ENCODE results near the gene GLDC.
"Not testable (repeated sequence)": the region's sequence is repeated elsewhere in the genome, so short reads cannot be mapped to it uniquely, and the experiment has no call there.

The GLDC gene

DNA sequence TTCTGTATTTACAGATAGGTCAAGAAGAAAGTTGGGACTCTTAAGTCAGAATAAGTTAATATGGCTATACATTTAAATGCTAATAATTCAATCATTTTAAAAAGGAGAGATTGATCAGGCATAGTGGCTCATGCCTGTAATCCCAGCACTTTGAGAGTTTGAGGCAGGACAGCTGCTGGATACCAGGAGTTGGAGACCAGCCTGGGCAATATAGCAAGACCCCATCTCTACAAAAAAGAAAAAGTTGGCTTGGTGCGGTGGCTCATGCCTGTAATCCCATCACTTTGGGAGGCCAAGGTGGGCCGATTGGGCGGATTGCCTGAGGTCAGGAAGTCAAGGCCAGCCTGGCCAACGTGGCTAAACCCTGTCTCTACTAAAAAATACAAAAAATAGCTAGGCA, 15.0 kb upstream of the GLDC start:
- no peak for DNase-seq

GRCh38 chr9:6658628-6659353, 13.3 kb upstream of the GLDC start:
- no peak for DNase-seq

DNA sequence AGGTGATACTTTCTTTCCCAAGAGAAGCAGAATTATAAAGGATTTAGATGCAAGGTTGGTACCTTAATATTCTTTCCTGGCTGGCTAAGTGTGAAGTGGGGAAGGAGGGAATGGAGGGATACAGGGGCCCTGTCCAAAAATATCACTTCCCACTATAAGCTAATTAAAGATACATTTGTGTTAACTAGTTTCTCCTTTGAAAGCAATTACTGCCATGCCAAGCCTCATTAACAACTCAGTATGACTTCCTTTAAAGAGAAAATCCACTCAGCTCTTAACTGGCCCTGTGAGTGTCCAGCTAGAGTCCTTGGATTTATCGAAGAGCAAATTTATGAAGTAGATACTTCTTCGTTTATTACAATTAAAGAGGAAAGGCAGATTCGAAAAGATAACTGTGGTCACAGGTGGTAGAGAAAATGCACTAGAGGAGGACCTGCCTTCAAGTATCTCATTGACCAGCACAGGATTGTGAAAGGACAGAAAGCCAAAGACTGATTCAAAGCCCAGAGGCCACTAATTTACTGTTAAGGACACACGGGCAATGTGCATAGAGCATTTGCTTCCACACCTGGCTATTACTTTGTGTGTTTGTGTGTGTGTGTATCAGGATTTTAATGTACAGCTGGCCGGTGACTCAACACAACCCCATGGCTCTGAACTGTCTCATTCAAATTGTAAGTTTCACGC, 11.2 kb upstream of the GLDC start:
- no peak for DNase-seq

GRCh38 chr9:6655036-6655435, 9.5 kb upstream of the GLDC start:
- DNase-seq = no peak

DNA sequence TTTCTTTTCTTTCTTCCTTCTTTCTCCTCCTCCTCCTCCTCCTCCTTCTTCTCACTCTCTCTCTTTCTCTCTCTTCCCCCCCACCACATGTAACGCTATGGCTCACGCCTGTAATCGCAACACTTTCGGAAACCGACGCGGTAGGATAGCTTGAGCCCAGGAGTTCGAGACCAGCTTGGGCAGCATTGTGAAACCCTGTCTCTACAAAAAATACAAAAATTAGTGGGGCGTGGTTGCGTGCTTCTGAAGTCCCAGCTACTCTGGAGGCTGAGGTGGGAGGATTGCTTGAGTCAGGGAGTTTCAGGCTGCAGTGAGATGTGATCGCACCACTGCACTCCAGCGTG, 736 bp upstream of the GLDC start:
- DNase-seq = no peak

- not testable (repeated sequence) for DNase-seq
Observed at GRCh38 chr9:6645105-6645354, 499 bp downstream of the GLDC start.

GRCh38 chr9:6644346-6645104, 1.0 kb downstream of the GLDC start:
- DNase-seq = no peak

- no peak for DNase-seq
Observed at GRCh38 chr9:6641961-6642360, 3.6 kb downstream of the GLDC start.

GRCh38 chr9:6641561-6641960, 4.0 kb downstream of the GLDC start:
- no peak for DNase-seq

DNA sequence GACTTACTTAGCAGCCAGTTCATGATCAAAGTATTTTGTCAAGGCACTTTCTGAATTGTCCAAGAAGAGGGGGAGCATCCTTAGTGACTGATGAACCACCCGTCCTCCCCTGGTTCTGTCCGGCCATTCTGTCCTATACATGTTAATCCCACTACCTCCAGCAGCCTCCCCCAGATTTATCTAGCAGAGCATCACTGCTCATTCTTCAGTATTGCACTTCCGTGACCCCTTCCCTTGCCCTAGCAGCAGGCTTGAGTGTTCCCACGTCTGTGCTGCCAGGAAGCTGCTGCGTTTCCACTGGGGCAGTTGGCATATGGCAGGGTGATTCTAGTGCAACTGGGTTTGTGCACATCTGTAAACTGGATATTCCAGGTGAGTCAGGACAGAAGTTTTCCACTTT, 4.5 kb downstream of the GLDC start:
- DNase-seq = no peak

DNA sequence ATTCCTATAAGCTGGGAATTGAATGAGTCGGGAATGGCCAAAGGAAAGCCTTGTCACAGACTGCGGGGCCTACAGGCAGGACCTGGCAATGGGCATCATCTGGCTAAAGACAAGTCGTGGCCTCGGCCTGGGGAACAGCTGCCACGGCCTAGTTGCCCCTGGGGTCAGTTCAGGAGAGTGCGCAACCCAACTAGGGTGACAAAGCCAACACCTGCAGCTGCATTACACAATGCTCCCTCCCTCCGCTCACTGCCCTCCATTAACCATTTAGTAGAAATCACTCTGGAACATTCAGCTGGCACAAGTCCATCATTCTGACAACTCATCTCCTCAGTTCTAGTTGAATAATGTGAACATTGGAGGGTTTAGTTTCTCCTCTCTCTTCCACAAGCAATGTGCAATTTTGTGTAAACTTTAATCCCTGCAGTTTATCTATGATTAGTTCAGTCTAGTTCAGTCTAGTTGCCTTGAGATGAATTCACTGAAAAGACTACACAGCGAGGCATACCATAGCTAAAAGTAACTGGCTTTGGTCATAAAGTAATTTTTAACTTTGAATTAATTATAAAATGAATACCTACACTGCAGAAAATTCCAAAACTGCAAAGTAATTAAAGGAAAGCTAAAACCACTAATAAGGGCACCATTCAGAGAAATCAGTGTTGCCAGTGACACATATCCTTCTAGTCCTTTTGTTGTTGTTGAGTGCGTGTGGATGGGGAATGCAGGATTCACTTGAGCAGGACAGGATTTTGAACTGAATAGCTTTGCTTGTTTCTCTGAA, 5.1 kb downstream of the GLDC start:
- DNase-seq = no peak

DNA sequence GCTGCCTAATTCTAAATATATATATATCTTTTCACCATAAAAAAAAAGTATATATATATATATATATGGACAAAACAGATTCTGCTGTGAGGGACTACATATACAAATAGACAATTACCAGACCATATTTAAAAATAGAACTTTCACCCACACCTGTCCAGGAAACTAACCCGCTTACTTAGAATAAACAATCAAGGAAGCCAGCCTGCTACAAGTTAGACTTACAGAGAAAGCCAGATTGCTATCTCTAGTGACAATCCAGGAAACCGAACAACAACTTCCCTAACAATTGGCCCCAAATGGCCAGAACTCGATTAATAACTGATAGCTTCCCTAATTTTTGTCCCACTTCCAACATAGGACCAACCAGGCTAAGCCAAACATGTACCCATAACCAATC, 5.9 kb downstream of the GLDC start:
- DNase-seq = no peak

GRCh38 chr9:6634444-6634843, 11.1 kb downstream of the GLDC start:
- DNase-seq = no peak

DNA sequence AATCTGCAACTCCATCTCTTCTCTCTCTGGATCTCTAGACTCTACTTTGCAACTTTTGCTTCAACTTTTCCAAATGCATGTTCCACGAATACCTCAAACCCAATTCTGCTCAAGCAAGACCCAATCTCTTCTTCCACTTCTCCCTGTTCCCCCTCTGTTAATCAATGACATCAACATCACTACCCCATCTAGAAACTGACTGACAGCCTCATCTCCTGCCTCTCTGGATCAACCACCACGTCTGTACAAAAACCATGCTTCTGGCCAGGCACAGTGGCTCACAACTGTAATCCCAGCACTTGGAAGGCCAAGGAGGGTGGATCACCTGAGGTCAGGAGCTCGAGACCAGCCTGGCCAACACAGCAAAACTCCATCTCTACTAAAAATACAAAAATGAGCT, 12.2 kb downstream of the GLDC start:
- DNase-seq = no peak

DNA sequence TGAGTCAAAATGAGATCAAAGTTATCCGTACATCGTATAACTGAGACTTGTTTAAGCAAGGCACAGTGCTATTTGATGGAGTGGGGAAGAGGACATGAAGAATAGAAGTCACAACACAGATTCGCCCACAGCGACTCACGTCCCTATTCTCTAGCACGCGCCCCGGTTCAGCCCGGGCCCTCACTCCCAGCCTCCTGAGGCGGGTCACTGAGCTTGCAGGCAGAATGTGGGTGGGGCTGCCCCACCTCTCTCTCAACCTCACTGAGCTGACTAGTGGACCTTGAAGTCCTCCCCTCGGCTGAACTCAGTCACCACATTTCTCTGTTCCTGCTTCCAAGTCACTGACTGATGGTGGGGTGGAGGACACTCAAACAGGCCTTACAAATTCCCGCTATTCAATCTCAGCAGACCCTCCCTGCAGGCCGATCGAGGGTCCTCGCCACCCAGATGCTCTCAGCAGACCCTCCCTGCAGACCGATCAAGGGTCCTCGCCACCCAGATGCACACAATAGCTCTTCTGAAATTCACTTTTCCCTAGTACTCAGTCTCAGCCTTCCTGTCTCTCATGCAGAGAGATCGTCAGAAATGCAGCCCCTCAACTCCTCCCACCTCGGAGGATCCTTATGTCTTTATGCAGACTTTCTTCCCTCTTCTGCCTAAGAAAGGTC, 12.9 kb downstream of the GLDC start:
- DNase-seq = no peak

DNA sequence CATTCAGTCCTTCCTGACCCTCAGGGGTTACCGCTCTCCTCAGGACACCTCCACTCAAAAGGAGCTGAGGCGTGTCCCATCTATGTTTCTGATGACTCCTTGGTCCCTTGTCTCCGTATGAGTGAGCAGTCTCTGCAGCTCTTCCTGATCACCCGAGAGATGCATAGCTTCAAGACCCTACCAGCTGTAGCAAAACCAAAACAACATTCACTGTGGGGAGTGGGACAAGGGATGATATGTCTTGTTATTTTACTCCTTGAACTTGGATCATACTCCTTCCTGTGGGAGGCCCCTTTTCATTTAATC, 14.4 kb downstream of the GLDC start:
- DNase-seq = no peak

DNA sequence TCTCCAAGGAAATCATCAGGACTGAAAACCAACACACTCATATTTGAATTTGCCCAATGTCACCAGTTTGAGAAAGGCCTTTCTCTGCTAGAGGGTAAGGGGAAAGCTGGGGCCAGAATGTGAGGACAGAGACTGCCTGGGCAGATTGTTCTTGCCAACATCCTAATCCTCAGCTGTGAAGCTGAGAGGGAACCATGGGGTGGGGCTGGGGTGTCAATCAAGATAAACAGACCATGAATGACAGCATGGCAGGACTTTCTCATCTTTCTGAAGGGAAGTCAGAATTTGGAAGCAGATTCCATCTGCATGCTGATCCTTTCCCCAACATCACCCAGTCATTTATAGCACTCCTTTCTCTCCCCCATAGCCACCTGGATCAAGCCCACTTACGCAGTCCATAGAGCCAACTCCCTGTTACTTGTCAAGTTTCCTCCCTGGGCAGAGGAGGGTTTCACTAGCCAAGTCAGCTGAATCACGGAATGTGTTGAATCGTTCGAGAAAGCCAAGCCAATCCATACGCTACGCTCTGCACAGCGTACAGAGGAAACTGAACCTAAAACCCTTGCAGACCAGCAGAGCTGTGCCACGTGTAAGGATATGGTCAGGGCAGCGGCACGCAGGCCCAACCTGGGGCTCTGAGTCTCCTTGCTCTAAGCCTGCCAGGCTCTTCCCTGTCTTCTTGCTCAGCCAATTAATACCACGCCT, 14.9 kb downstream of the GLDC start:
- no peak for DNase-seq

DNA sequence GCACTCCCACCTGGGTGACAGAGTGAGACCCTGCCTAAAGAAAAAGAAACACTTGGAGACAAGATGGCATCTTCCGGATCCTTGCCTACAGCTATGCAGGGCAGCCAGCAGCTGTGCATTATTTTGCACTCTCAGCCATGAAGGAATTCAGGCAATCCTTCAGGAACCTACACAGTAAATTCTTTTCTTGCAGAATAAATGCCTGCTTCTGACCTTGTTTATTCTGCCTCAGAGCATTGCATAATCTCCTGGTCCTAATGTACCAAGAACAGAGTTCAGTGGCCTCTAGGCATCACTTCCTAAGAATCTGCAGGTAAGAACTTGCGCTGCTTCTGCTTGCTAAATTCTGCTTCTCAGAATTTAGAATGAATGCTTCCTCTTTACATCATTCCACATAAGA, 16.8 kb downstream of the GLDC start:
- DNase-seq = no peak

DNA sequence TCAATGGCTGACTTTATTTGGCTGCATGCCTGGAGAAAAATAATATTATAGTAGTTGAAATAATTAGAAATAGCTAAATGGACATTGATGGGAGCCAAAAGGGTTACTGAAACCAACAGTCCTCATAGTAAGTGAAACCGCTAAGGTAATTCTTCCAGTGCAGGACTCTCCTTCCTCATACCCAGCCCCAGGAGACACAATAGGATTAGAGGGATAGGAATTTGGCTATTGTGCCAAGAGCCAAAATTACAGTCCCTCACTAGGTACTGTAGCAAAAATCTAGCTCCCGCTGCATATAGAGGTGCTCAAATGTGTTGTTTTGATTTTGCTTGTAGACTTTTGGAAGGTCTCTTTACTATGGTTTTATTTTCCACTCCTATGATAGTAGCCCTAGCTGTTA, 20.2 kb downstream of the GLDC start:
- DNase-seq = no peak

GRCh38 chr9:6622784-6623183, 22.7 kb downstream of the GLDC start:
- not testable (repeated sequence) for DNase-seq

DNA sequence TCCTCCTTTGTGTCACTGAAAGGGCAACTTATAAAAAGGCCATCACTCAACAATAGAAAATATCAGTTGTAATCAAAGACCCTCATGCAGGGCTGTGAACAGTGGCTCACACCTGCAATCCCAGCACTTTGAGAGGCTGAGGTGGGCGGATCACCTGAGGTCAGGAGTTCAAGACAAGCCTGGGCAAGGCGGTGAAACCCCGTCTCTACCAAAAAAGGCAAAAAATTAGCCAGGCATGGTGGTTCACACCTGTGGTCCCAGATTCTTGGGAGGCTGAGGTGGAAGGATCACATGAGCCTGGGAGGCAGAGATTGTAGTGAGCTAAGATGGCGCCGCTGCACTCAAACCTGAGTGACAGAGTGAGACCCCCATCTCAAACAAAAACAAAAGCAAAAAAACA, 24.7 kb downstream of the GLDC start:
- no peak for DNase-seq

DNA sequence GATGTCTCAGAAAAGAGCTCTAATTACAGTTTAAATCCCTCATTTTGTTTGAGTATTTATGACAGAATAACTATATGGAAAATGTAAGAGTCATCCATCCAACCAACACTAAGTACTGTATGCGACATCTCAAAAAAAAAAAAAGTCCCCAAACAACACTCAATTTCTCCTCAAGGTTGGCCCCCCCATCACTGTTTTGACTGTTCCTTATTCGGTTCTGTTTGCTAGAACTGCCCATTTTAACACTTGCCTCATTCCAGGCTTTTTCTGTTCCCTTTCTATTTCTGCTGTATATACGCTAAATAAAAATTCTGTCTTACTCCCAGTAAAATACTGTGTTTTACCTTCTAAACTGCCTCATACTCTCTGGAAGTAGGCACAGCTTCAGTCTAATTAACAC, 25.2 kb downstream of the GLDC start:
- DNase-seq = no peak

DNA sequence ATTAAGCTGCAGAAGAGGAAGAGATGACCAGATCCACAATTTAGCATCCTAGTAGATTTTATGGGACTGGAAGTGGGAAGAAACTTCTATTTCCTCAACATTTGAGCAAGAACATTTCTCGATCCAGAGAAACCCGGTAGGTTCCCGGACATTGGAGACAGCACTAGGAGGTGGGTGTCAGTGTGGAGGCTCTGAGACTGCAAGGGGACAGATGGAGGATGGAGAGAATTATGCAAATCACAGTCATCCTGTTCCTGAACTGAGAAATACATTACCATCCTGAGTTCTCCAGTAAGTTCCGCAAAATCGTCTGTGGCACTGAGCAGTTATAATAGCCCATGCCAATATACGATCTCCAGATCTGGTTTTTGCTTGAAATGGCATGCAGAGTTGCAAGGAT, 25.6 kb downstream of the GLDC start:
- DNase-seq = no peak
